Astrocyte (in vitro differentiated cells and primary cell): ENCODE results near the gene ZNF668. TPM values are rescaled to one million over a fixed set of nuclear protein-coding genes. Genes with fewer than 3 reads are reported as not detected.

Source experiments
- DNase-seq: peaks from one replicate; pipeline ENCODE4 v3.0.0-alpha.2; 2010; ENCODE audit warnings: low read depth
- FAIRE-seq: peaks from 2 replicates; lab custom pipeline; 2011; peaks lifted over from hg19 to GRCh38; lab: Jason Lieb, UNC
- H2AFZ ChIP-seq: 2 replicates; pipeline ENCODE4 v1.6.0; 2012; ENCODE audit warnings: low read depth, low read length, inconsistent platforms
- H3K27ac ChIP-seq: 2 replicates; pipeline ENCODE4 v1.5.1; 2011; ENCODE audit warnings: low read depth, low read length, inconsistent platforms
- H3K27me3 ChIP-seq: 2 replicates; pipeline ENCODE4 v1.6.0; 2011; ENCODE audit warnings: low read length, inconsistent platforms; ENCODE audit not compliant: insufficient read depth
- H3K36me3 ChIP-seq: 2 replicates; pipeline ENCODE4 v1.5.1; 2011; ENCODE audit warnings: low read length, inconsistent platforms; ENCODE audit not compliant: insufficient read depth
- H3K4me1 ChIP-seq: 2 replicates; pipeline ENCODE4 v1.5.1; 2011; ENCODE audit warnings: low read length, inconsistent platforms; ENCODE audit not compliant: insufficient read depth
- H3K4me2 ChIP-seq: 2 replicates; pipeline ENCODE4 v1.6.0; 2012; ENCODE audit warnings: low read length, inconsistent platforms
- H3K4me3 ChIP-seq: 2 replicates; pipeline ENCODE4 v1.5.1; 2011; ENCODE audit warnings: low read depth, mild to moderate bottlenecking, low read length, inconsistent platforms; ENCODE audit not compliant: insufficient read depth
- H3K79me2 ChIP-seq: 2 replicates; pipeline ENCODE4 v1.6.0; 2012; ENCODE audit warnings: mild to moderate bottlenecking, low read length, inconsistent platforms; ENCODE audit not compliant: insufficient read depth
- H3K9ac ChIP-seq: 2 replicates; pipeline ENCODE4 v1.6.0; 2012; ENCODE audit warnings: mild to moderate bottlenecking, low read length, inconsistent platforms
- H3K9me3 ChIP-seq: 2 replicates; pipeline ENCODE4 v1.5.1; 2012; ENCODE audit warnings: low read depth, mild to moderate bottlenecking, low read length, inconsistent platforms; ENCODE audit not compliant: insufficient read depth
- H4K20me1 ChIP-seq: 2 replicates; pipeline ENCODE4 v1.6.0; 2012; ENCODE audit warnings: low read length, inconsistent platforms; ENCODE audit not compliant: insufficient read depth
- H3K27ac Mint-ChIP-seq: one replicate; pipeline ENCODE4 v1.8.0; 2021; ENCODE audit warnings: mild to moderate bottlenecking, mixed read lengths; ENCODE audit not compliant: unreplicated experiment
- H3K27me3 Mint-ChIP-seq: one replicate; pipeline ENCODE4 v1.8.0; 2021; ENCODE audit warnings: low read depth, mixed read lengths; ENCODE audit not compliant: unreplicated experiment
- H3K36me3 Mint-ChIP-seq: one replicate; pipeline ENCODE4 v1.8.0; 2021; ENCODE audit warnings: low read depth, mixed read lengths; ENCODE audit not compliant: unreplicated experiment
- H3K4me1 Mint-ChIP-seq: one replicate; pipeline ENCODE4 v1.8.0; 2021; ENCODE audit warnings: low read depth, mixed read lengths; ENCODE audit not compliant: unreplicated experiment
- H3K4me3 Mint-ChIP-seq: one replicate; pipeline ENCODE4 v1.8.0; 2021; ENCODE audit warnings: mild to moderate bottlenecking, moderate library complexity, mixed read lengths; ENCODE audit not compliant: unreplicated experiment
- H3K9me3 Mint-ChIP-seq: one replicate; pipeline ENCODE4 v1.8.0; 2021; ENCODE audit warnings: mild to moderate bottlenecking, mixed read lengths; ENCODE audit not compliant: unreplicated experiment
- CTCF ChIP-seq: IDR thresholded peaks from 2 replicates; pipeline ENCODE4 v1.5.1; 2011; ENCODE audit warnings: low read depth, mild to moderate bottlenecking, inconsistent platforms, low read length, moderate library complexity; ENCODE audit not compliant: insufficient read depth
- EZH2 ChIP-seq: IDR thresholded peaks from 2 replicates; pipeline ENCODE4 v1.6.1; 2012; ENCODE audit warnings: mild to moderate bottlenecking, low read length, inconsistent platforms; ENCODE audit not compliant: insufficient read depth
- total RNA-seq: library from RNA; stranded (reverse); gene quantifications from 2 replicates; pipeline ENCODE4 v1.2.1, GENCODE V29; 2021

The ZNF668 gene
- total RNA-seq, 1 donor from 2014 or later = 21.6 TPM

- Mint-ChIP-seq H3K4me1 (peaks cover 10% of the 10 kb centered on the region), H3K27me3 (no peaks in the 10 kb centered on the region), H3K27ac (no peak overlapping the region), H3K4me3 (peak overlapping the region; percentile 74), H3K36me3 (peaks cover 7% of the 10 kb centered on the region), H3K9me3 (no peaks in the 10 kb centered on the region)
- Histone ChIP-seq H3K27ac (no peak overlapping the region), H3K4me3 (no peak overlapping the region), H3K4me1 (peaks cover 4% of the 10 kb centered on the region), H3K4me2 (peak overlapping the region; percentile 97), H3K36me3 (peaks cover 8% of the 10 kb centered on the region), H3K27me3 (no peaks in the 10 kb centered on the region), H3K9ac (peak overlapping the region; percentile 87), H3K9me3 (no peaks in the 10 kb centered on the region), H3K79me2 (peaks cover 48% of the 10 kb centered on the region), H4K20me1 (peaks cover 15% of the 10 kb centered on the region), H2AFZ (no peak overlapping the region)
- TF ChIP-seq EZH2 (no peak), CTCF (no peak)
- FAIRE-seq (no peak), DNase-seq (peak; percentile 18)
Observed at GRCh38 chr16:31092330-31092729, 18.3 kb upstream of the ZNF668 start.

DNA sequence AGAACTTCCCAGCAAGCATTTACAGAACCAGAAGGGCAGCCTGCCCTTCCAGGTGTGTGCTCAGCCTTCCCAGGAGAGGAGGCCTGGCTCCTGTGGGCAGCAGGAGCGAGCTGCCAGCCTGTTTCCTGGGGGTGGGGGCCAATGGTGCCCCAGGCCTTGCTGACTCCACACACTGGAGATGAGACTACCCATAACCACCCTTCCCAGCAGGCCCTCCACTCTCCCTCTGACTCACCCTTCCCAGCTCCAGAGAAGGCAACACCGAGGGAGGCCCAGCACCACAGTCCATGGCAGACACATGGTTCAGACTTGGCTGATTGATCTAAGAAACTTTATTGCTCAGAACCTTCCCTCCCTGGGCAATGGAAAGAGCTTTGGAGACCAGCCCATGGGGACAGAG, 16.5 kb upstream of the ZNF668 start:
- no peaks in the 10 kb centered on the region for H3K27me3 Mint-ChIP-seq
- DNase-seq (peak; percentile 26), FAIRE-seq (no peak)
- Histone ChIP-seq H3K9me3 (no peaks in the 10 kb centered on the region), H3K27me3 (no peaks in the 10 kb centered on the region), H3K4me2 (no peak overlapping the region), H3K36me3 (peaks cover 8% of the 10 kb centered on the region), H3K4me1 (peaks cover 8% of the 10 kb centered on the region), H4K20me1 (peaks cover 21% of the 10 kb centered on the region), H3K9ac (peak overlapping the region; percentile 20), H3K4me3 (no peak overlapping the region), H3K27ac (peak overlapping the region; percentile 16), H2AFZ (no peak overlapping the region), H3K79me2 (peaks cover 48% of the 10 kb centered on the region)
- H3K27ac Mint-ChIP-seq = peak overlapping the region; percentile 24
- TF ChIP-seq CTCF = no peak
- no peak for TF ChIP-seq EZH2
- peaks cover 7% of the 10 kb centered on the region for H3K36me3 Mint-ChIP-seq
- no peaks in the 10 kb centered on the region for H3K9me3 Mint-ChIP-seq
- H3K4me3 Mint-ChIP-seq = no peak overlapping the region
- H3K4me1 Mint-ChIP-seq = peaks cover 7% of the 10 kb centered on the region

DNA sequence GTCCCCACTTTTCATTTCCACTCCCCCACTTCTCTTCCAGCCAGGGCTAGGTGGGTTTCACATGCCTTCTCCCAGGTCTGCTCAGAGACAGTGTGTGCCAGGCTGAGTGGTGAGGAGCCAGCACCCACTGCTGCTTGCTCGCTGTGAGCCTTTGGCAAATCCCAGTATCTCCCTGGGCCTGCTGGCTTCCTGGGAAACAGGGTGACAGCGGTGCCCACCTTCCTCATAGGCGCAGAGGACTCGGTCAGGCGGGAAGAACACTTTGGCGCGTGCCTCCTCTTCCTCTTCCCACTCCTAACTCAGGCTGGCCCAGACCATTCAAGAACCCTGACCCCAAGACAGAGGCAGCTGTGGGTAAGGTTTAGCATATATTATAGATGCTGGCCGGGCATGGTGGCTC, 15.2 kb upstream of the ZNF668 start:
- no peaks in the 10 kb centered on the region for H3K9me3 Mint-ChIP-seq
- peaks cover 27% of the 10 kb centered on the region for H4K20me1 ChIP-seq
- no peaks in the 10 kb centered on the region for H3K27me3 ChIP-seq
- H3K27me3 Mint-ChIP-seq = no peaks in the 10 kb centered on the region
- no peak for FAIRE-seq
- no peak overlapping the region for H3K4me3 ChIP-seq
- no peak overlapping the region for H3K4me3 Mint-ChIP-seq
- peaks cover 7% of the 10 kb centered on the region for H3K4me1 Mint-ChIP-seq
- peaks cover 47% of the 10 kb centered on the region for H3K79me2 ChIP-seq
- H3K36me3 ChIP-seq = peaks cover 8% of the 10 kb centered on the region
- peaks cover 13% of the 10 kb centered on the region for H3K4me1 ChIP-seq
- H3K27ac Mint-ChIP-seq = no peak overlapping the region
- TF ChIP-seq EZH2 (no peak), CTCF (no peak)
- no peak overlapping the region for H3K27ac ChIP-seq
- no peak overlapping the region for H2AFZ ChIP-seq
- H3K9ac ChIP-seq = no peak overlapping the region
- H3K9me3 ChIP-seq = no peaks in the 10 kb centered on the region
- H3K4me2 ChIP-seq = no peak overlapping the region
- DNase-seq = no peak
- H3K36me3 Mint-ChIP-seq = peaks cover 11% of the 10 kb centered on the region
